NCI-H2196 (cell line): ENCODE results near the gene CYGB.

Source experiments
- DNase-seq: peaks from one replicate; lab custom pipeline; 2025; ENCODE audit not compliant: unreplicated experiment; lab: John Stamatoyannopoulos, UW

Gene CYGB

GRCh38 chr17:76537578-76538280, at the start of gene CYGB:
CYGB (minus strand) TSS chr17:76537709; CDS start chr17:76537542, 167 bp downstream.
- DNase-seq, result no peak

- no peak for DNase-seq
Measured at GRCh38 chr17:76586741-76587487, 49.4 kb upstream of the CYGB start.

GRCh38 chr17:76585649-76586593, 48.4 kb upstream of the CYGB start, which contains the start of gene ST6GALNAC2:
ST6GALNAC2 (minus strand) TSS chr17:76585860; CDS start chr17:76585808, 52 bp downstream.
- DNase-seq, result peak; percentile 83

GRCh38 chr17:76585033-76585648, 47.6 kb upstream of the CYGB start:
- no peak for DNase-seq

GRCh38 chr17:76584427-76585032, 47.0 kb upstream of the CYGB start:
- no peak for DNase-seq

- DNase-seq, result no peak
Measured at GRCh38 chr17:76582660-76583059, 45.2 kb upstream of the CYGB start.

GRCh38 chr17:76581515-76581914, 44.0 kb upstream of the CYGB start:
- no peak for DNase-seq

GRCh38 chr17:76579281-76579680, 41.8 kb upstream of the CYGB start:
- DNase-seq, result no peak

- no peak for DNase-seq
Measured at GRCh38 chr17:76578376-76578775, 40.9 kb upstream of the CYGB start.

- no peak for DNase-seq
Measured at GRCh38 chr17:76577876-76578275, 40.4 kb upstream of the CYGB start.

- DNase-seq, result no peak
Measured at GRCh38 chr17:76576189-76576588, 38.7 kb upstream of the CYGB start.

- no peak for DNase-seq
Measured at GRCh38 chr17:76575570-76575969, 38.1 kb upstream of the CYGB start.

- DNase-seq, result no peak
Measured at GRCh38 chr17:76574166-76574565, 36.7 kb upstream of the CYGB start.

GRCh38 chr17:76573096-76573495, 35.6 kb upstream of the CYGB start:
- DNase-seq, result no peak

GRCh38 chr17:76572201-76572910, 34.8 kb upstream of the CYGB start:
- DNase-seq, result no peak

GRCh38 chr17:76570877-76571471, 33.5 kb upstream of the CYGB start:
- DNase-seq, result no peak

GRCh38 chr17:76570457-76570856, 32.9 kb upstream of the CYGB start:
- no peak for DNase-seq

GRCh38 chr17:76569607-76570279, 32.2 kb upstream of the CYGB start:
- DNase-seq, result peak; percentile 97

GRCh38 chr17:76568811-76569221, 31.3 kb upstream of the CYGB start:
- no peak for DNase-seq
